Panc1 (cell line): ENCODE data around the gene SLAMF7.

Experiments
- CTCF ChIP-seq: fragments of 450-650 bp; IDR thresholded peaks from 2 replicates; pipeline ENCODE4 v1.5.1; 2017; ENCODE audit warnings: mild to moderate bottlenecking
- POLR2AphosphoS5 ChIP-seq: IDR thresholded peaks from 2 replicates; pipeline ENCODE4 v1.6.1; 2012; ENCODE audit warnings: mild to moderate bottlenecking, low read depth, low read length, moderate library complexity
- SIN3A ChIP-seq: IDR thresholded peaks from 2 replicates; pipeline ENCODE4 v1.6.1; 2012; ENCODE audit warnings: low read depth, mild to moderate bottlenecking, low read length, moderate library complexity, borderline replicate concordance; ENCODE audit not compliant: insufficient read depth

- TF ChIP-seq CTCF = no peak
- no peak for TF ChIP-seq POLR2AphosphoS5
- no peak for TF ChIP-seq SIN3A
Measured at GRCh38 chr1:160800645-160801408, 61.8 kb downstream of the SLAMF7 start.
